Endothelial cell of umbilical vein (primary cell): ENCODE results near the gene ADCY3. TPM values are rescaled to one million over a fixed set of nuclear protein-coding genes. Genes with fewer than 3 reads are reported as not detected.

Experiments used
- BruUV-seq: library from RNA; stranded (reverse); fragments of 400-500 nt; replicated peaks from 2 replicates; lab custom pipeline; 2021; lab: Mats Ljungman, UMichigan
- CTCF ChIA-PET: fragments of 300-600, 350-600 bp; sonication (Branson Sonifier 250); formaldehyde crosslinking; loops from one replicate; lab custom pipeline; 2021; ENCODE audit warnings: antibody characterized with exemption, inconsistent platforms; lab: Charles Lee
- POLR2A ChIA-PET: fragments of 300-600, 350-600 bp; sonication (Branson Sonifier 250); formaldehyde crosslinking; loops from one replicate; lab custom pipeline; 2021; ENCODE audit warnings: antibody characterized with exemption, inconsistent platforms; lab: Charles Lee
- DNase-seq: peaks from one replicate; pipeline ENCODE4 v3.0.0-alpha.2; 2011; ENCODE audit warnings: low read depth, low spot score
- FAIRE-seq: peaks from 2 replicates; lab custom pipeline; 2011; peaks lifted over from hg19 to GRCh38; lab: Jason Lieb, UNC
- H2AFZ ChIP-seq: 2 replicates; pipeline ENCODE4 v1.6.0; 2012; ENCODE audit warnings: low read depth, low read length, control low read depth, inconsistent platforms
- H3K27ac ChIP-seq: 2 replicates; pipeline ENCODE4 v1.5.1; 2011; ENCODE audit warnings: low read depth, mild to moderate bottlenecking, control low read depth, low read length, moderate library complexity; ENCODE audit not compliant: insufficient read depth
- H3K27me3 ChIP-seq, 2 experiments: 2 replicates each; pipeline versions ENCODE4 v1.6.0 to v1.6.1; 2011; ENCODE audit warnings: low read length in 2 of 2, mixed read lengths in 1 of 2; ENCODE audit not compliant: control insufficient read depth in 2 of 2, insufficient read depth in 2 of 2
- H3K36me3 ChIP-seq, 2 experiments: 2 replicates in 1 of 2; 3 replicates in 1 of 2; pipeline ENCODE4 v1.5.1; 2011; ENCODE audit warnings: low read length in 2 of 2, mild to moderate bottlenecking in 1 of 2, moderate library complexity in 1 of 2; ENCODE audit not compliant: control insufficient read depth in 2 of 2, insufficient read depth in 2 of 2; ENCODE audit errors: extremely low read depth in 1 of 2
- H3K4me1 ChIP-seq: 3 replicates; pipeline ENCODE4 v1.5.1; 2011; ENCODE audit warnings: mild to moderate bottlenecking, low read length; ENCODE audit not compliant: control insufficient read depth, insufficient read depth; ENCODE audit errors: extremely low read depth
- H3K4me2 ChIP-seq: 2 replicates; pipeline ENCODE4 v1.6.1; 2011; ENCODE audit warnings: low read length, control low read depth, mixed read lengths; ENCODE audit not compliant: insufficient read depth
- H3K4me3 ChIP-seq, 3 experiments: fragments of 200-600 bp in 1 of 3; sonication (generic), shearing (Covaris generic) in 1 of 3; replicated peaks in 1 of 3; 2 replicates each; pipeline ENCODE4 v1.5.1; 2011 to 2016; ENCODE audit warnings: control low read depth in 3 of 3, low read length in 3 of 3, mild to moderate bottlenecking in 2 of 3, inconsistent platforms in 1 of 3, low read depth in 1 of 3, moderate library complexity in 1 of 3; ENCODE audit not compliant: insufficient read depth in 1 of 3
- H3K79me2 ChIP-seq: 2 replicates; pipeline ENCODE4 v1.6.0; 2012; ENCODE audit warnings: low read length, inconsistent platforms; ENCODE audit not compliant: control insufficient read depth, insufficient read depth
- H3K9ac ChIP-seq: replicated peaks from 2 replicates; pipeline ENCODE3; 2011; ENCODE audit warnings: low read length, control low read depth; ENCODE audit not compliant: insufficient read depth; ENCODE audit errors: extremely low read depth
- H3K9me1 ChIP-seq: replicated peaks from 3 replicates; pipeline ENCODE4 v1.6.0; 2011; ENCODE audit warnings: mild to moderate bottlenecking, low read length; ENCODE audit not compliant: control insufficient read depth, insufficient read depth; ENCODE audit errors: extremely low read depth
- H3K9me3 ChIP-seq: replicated peaks from 2 replicates; pipeline ENCODE4 v1.5.1; 2012; ENCODE audit warnings: low read length, inconsistent platforms; ENCODE audit not compliant: control insufficient read depth, insufficient read depth
- H4K20me1 ChIP-seq: replicated peaks from 2 replicates; pipeline ENCODE3; 2011; ENCODE audit warnings: mild to moderate bottlenecking, low read length; ENCODE audit not compliant: control insufficient read depth, insufficient read depth; ENCODE audit errors: extremely low read depth
- CTCF ChIP-seq, 2 donors: IDR thresholded peaks; 1 replicate in 1 of 2; 2 replicates in 1 of 2; pipeline ENCODE4 v1.5.1; 2011; ENCODE audit warnings: low read length in 2 of 2, mild to moderate bottlenecking in 2 of 2, moderate library complexity in 2 of 2, control low read depth in 1 of 2, inconsistent platforms in 1 of 2, low read depth in 1 of 2; ENCODE audit not compliant: insufficient read depth in 1 of 2; ENCODE audit errors: extremely low read depth in 1 of 2
- EZH2 ChIP-seq: IDR thresholded peaks from 2 replicates; pipeline ENCODE4 v1.6.1; 2012; ENCODE audit warnings: borderline replicate concordance, low read depth, mild to moderate bottlenecking, moderate library complexity, low read length, inconsistent platforms; ENCODE audit not compliant: severe bottlenecking
- FOS ChIP-seq: IDR thresholded peaks from 2 replicates; pipeline ENCODE4 v1.6.1; 2011; ENCODE audit warnings: mild to moderate bottlenecking, low read length, moderate library complexity, borderline replicate concordance; ENCODE audit not compliant: insufficient read depth
- GATA2 ChIP-seq: IDR thresholded peaks from 2 replicates; pipeline ENCODE4 v1.7.0; 2011; ENCODE audit warnings: low read depth, mild to moderate bottlenecking, moderate library complexity, mixed read lengths, low read length; ENCODE audit not compliant: insufficient read length, insufficient read depth
- JUN ChIP-seq: IDR thresholded peaks from 2 replicates; pipeline ENCODE4 v1.6.1; 2011; ENCODE audit warnings: borderline replicate concordance, low read depth; ENCODE audit not compliant: insufficient read length, insufficient read depth
- MAX ChIP-seq: IDR thresholded peaks from 2 replicates; pipeline ENCODE4 v1.6.1; 2011; ENCODE audit not compliant: insufficient read depth, insufficient read length
- MYC ChIP-seq: IDR thresholded peaks from one replicate; pipeline ENCODE4 v1.6.1; 2011; ENCODE audit warnings: mild to moderate bottlenecking, low read depth, low read length
- POLR2A ChIP-seq: IDR thresholded peaks from 2 replicates; pipeline ENCODE4 v1.6.1; 2012; ENCODE audit warnings: low read depth, mild to moderate bottlenecking, control low read depth, low read length
- POLR2AphosphoS5 ChIP-seq: IDR thresholded peaks from 2 replicates; pipeline ENCODE4 v1.6.1; 2012; ENCODE audit warnings: low read depth, mild to moderate bottlenecking, control low read depth, low read length, moderate library complexity; ENCODE audit not compliant: insufficient read depth
- dilution Hi-C: fragments of 300-500 bp; cut with MboI; formaldehyde crosslinking; loops from one replicate; pipeline ENCODE4 v1.15.0; 2019; ENCODE audit warnings: low sequenced_read_pairs; ENCODE audit not compliant: extremely low pct_ligation_motif_present
- intact Hi-C: fragments of 100-400 bp; cut with micrococcal nuclease; formaldehyde crosslinking; loops from one replicate; pipeline ENCODE4 v1.10.0; 2022
- polyA plus RNA-seq, 4 experiments: library from polyadenylated mRNA; depleted of rRNA in 3 of 4; stranded (reverse) in 3 of 4; unstranded in 1 of 4; fragments of >200 nt; gene quantifications; 2 replicates each; pipeline versions ENCODE4 v1.2.1 to v1.2.3, GENCODE V29; 2011 to 2012; ENCODE audit warnings: missing spikeins in 1 of 4
- total RNA-seq: library from RNA; stranded (reverse); gene quantifications from 2 replicates; pipeline ENCODE4 v1.2.3, GENCODE V29; 2021

ADCY3 gene
- total and polyA plus RNA-seq, 2 donors (not counting 3 experiments of a cell fraction or from before 2014, with no cell fraction given), result 54.0 to 61.3 TPM

- dilution Hi-C loops (no loop called here), intact Hi-C loops (loop anchor here (2.0 to 5.0 kb wide), 2 partner anchors 73 to 142 kb away; partner anchors contain the start of gene EFR3B)
- POLR2A ChIA-PET, result no interaction called here
- no peak overlapping the region for H2AFZ ChIP-seq
- TF ChIP-seq JUN (no peak), POLR2AphosphoS5 (no peak), MAX (no peak), MYC (no peak), EZH2 (no peak), CTCF (IDR thresholded peaks at IDR 0.05; ENCODE audit: extremely low read depth in 1 of 2, insufficient read depth in 1 of 2, low read depth in 1 of 2, low read length in 2 of 2) (no peak), FOS (no peak), GATA2 (no peak), POLR2A (no peak)
- peaks cover 10% of the 10 kb centered on the region for H3K4me1 ChIP-seq
- H3K4me3 ChIP-seq, result no peak overlapping the region
- no peaks in the 10 kb centered on the region for H4K20me1 ChIP-seq
- BruUV-seq, result no TSS peak
- H3K79me2 ChIP-seq, result peaks cover 6% of the 10 kb centered on the region
- peaks cover 0 to 2% of the 10 kb centered on the region in 2 experiments for H3K36me3 ChIP-seq
- H3K9me1 ChIP-seq, result no peaks in the 10 kb centered on the region
- no peaks in the 10 kb centered on the region for H3K27me3 ChIP-seq
- FAIRE-seq (no peak), DNase-seq (no peak)
- CTCF ChIA-PET, result interaction anchor here (1.5 kb wide), 2 partner anchors 11 to 139 kb away, joined by 3 read pairs; no protein-coding TSS in a partner anchor
- no peak overlapping the region for H3K4me2 ChIP-seq
- no peaks in the 10 kb centered on the region for H3K9me3 ChIP-seq
- no peak overlapping the region for H3K27ac ChIP-seq
- no peak overlapping the region for H3K9ac ChIP-seq
These were observed 49.7 kb upstream of the ADCY3 start for GRCh38 chr2:24969784-24970183.
